ENCODE results near the gene DDX59.
A peak's percentile ranks its signal among the peaks of the same experiment; 100 is the strongest.
"Not testable (repeated sequence)": the region's sequence is repeated elsewhere in the genome, so short reads cannot be mapped to it uniquely, and the experiment has no call there.

Gene DDX59

DNA sequence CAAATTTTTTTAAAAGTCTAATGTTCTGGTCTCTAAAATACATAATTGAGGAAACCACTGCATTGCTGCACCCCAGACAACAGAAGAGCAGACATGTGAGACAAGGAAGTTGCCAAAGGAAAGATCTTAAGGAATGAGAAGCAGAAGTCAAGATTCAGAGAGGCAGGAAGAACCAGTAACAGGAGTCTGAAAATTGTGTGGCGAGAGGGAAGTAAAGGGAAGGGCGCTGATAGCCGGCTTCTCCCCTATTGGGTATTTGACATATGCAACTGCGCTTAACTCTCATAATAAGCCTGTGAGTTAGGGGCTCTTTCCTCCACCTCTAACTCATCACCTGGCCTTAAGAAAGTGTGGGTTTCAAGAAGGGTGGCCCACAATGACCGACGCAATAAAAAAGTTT is 27.2 kb downstream of the DDX59 start:
- no peak for TF ChIP-seq CTCF (IDR thresholded peaks at IDR 0.05; ENCODE audit: insufficient read depth, missing control alignments)
- FAIRE-seq, result no peak
- no peak for DNase-seq (ENCODE audit: insufficient read length, low spot score)

GRCh38 chr1:200640963-200641401 is 28.7 kb downstream of the DDX59 start:
- no peak for DNase-seq (ENCODE audit: insufficient read length, low spot score)
- no peak for TF ChIP-seq CTCF (IDR thresholded peaks at IDR 0.05; ENCODE audit: insufficient read depth, missing control alignments)
- no peak for FAIRE-seq

DNA sequence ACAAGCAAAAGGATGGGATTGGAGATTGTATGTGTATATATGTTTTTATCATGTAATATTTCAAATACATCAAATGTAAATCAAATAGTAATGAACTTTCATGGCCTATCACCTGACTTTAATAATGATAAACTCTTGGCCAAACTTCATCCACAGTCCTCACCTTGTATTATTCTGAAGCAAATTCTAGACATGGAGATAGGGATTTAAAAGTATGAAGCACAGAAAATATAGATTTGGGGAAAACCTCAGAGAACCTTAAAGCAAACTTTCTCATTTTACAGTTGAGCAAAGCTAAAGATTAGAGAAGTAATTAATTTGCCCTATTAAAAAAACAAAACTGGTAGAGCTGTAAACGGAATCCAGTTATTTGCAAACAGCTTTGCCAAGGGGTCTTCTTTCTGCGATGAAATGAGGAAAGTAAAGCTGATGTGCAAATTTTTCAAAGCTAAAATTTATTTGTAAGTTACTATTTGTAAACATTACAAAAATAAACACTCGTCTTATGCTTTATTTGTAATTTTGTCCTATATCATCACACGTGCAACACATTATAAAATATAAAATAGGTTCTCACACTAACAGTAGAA is 29.2 kb downstream of the DDX59 start:
- FAIRE-seq, result no peak
- no peak for TF ChIP-seq CTCF (IDR thresholded peaks at IDR 0.05; ENCODE audit: insufficient read depth, missing control alignments)
- no peak for DNase-seq (ENCODE audit: insufficient read length, low spot score)

DNA sequence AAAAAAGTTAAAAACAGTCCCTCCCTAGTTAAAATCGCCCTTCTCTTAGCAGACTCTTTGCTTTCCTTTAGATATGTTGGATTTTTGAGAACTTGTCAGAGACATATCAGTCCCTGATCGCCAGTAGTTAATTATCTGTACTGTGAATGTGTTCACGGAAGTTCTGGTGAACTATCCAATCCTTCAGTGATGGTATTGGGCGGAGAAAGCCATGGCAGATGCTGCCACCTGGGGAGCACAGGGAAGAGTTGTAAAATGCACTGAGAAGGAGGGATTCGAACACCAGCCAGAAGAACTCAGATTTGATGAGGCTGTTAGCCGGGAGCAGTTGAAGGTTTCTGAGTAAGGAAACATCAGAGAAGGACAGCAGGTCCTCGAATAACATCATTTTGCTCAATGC is 31.6 kb downstream of the DDX59 start:
- no peak for TF ChIP-seq CTCF (IDR thresholded peaks at IDR 0.05; ENCODE audit: insufficient read depth, missing control alignments)
- DNase-seq (ENCODE audit: insufficient read length, low spot score) (no peak), FAIRE-seq (no peak)

GRCh38 chr1:200636681-200637080 is 33.0 kb downstream of the DDX59 start:
- TF ChIP-seq CTCF (IDR thresholded peaks at IDR 0.05; ENCODE audit: insufficient read depth, missing control alignments), result no peak
- FAIRE-seq (no peak), DNase-seq (ENCODE audit: insufficient read length, low spot score) (no peak)

DNA sequence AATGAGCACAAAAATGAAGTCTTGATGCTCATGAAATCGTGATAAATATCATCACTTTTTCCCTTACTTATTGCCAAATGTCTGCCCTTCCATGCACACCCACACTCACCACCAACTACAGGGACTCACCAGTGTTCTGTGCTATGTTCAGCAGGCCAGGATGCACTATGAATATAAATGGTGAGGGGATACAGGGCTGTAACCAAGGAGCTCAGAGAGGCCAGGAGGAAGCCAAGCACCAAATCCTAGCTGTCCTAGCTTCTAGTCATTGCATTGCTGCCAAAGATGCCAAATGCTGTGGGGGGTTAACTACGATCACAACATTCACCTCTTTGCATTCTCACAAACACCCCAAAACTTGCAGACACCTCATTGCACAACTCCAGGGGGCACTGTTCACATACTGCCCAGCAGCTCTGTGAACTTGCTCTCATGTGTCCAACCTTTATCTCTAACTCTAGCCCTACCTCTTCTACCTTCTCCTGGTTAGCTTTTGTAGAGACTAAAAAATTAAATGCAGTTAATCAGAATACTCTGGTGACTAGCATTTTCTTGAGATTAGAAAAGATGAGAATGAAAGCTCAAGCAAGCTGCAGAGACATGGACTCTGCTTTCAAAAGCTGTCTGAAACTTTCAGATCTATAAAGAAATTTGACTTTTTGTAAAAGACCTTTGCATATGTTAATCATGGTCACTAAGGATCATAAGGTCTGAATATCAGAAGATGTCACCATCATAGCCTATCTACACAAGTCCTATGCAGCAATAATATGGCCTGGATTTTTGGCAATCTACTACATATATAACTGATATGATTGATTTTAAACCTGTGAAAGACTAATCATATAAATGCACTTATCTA is 35.2 kb downstream of the DDX59 start:
- TF ChIP-seq CTCF (IDR thresholded peaks at IDR 0.05; ENCODE audit: insufficient read depth, missing control alignments), result peak; percentile 14
- DNase-seq (ENCODE audit: insufficient read length, low spot score) (no peak), FAIRE-seq (no peak)

DNA sequence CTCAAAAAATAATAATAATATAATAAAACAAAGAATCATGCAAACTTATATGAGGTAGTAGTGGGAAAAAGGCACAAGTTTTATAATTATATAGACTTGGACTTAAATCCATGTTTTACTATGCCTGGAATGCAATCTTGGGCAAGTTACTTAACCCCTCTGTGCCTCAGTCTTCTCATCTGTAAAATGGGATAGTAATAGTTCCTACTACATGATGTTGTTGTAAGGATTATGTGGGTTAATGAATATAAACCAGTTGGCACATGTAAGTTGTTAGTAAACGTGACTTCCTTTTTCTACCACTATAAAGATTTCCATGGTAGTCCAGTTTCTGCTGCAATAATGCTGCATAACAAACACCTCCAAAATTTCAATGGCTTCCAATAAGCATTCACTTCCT is 38.3 kb downstream of the DDX59 start:
- TF ChIP-seq CTCF (IDR thresholded peaks at IDR 0.05; ENCODE audit: insufficient read depth, missing control alignments), result no peak
- FAIRE-seq, result no peak

DNA sequence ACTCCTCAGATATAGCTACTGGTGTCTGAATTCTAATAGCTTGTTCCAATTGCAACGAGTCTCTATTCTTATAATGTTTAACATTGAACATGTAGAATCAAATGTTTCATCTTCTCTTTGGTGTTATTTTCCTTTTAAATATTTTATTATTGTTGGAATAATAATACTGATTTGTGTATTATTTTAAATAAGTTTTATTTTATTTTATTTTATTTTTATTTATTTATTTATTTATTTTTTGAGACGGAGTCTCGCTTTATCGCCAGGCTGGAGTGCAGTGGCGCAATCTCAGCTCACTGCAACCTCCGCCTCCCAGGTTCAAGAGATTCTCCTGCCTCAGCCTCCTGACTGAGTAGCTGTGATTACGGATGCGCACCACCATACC is 39.2 kb downstream of the DDX59 start:
- FAIRE-seq; DNase-seq (ENCODE audit: insufficient read length, low spot score): not testable (repeated sequence)

More for the DNA sequence above, 38.3 kb downstream of the DDX59 start:
- no peak for DNase-seq (ENCODE audit: insufficient read length, low spot score)

Measured in D721Med (cell line).